HG03066 (cell line): ENCODE results near the gene PPP1R10.

Experiments used
- ATAC-seq: cut with Tn5 transposase; IDR thresholded peaks from one replicate; pipeline ENCODE4 v1.9.1; 2021; ENCODE audit warnings: low read depth; ENCODE audit not compliant: unreplicated experiment

Gene PPP1R10

DNA sequence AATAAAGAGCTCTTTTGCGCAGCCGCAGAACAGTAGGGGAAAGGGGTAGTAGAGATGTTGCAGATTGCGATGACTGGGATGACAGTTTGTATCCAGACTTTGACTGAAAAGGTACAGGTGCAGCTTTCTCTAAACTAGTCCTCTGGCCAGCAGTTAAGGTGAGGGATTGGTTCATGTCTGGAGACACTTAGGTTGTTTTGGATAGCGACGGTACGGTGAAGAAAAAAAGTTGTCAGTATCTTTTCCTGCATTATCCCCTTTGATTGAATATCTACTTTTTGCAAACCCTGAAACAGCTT lies 59.4 kb downstream of the PPP1R10 start:
- no peak for ATAC-seq

GRCh38 chr6:30556906-30557682 lies 59.9 kb downstream of the PPP1R10 start, which contains the start of gene PRR3:
TSS of gene PRR3 (plus strand) at chr6:30557295. CDS start at chr6:30557345, 50 bp downstream.
- peak; percentile 59 for ATAC-seq

GRCh38 chr6:30556066-30556905 lies 60.8 kb downstream of the PPP1R10 start, which contains the start of gene GNL1:
TSS of gene GNL1 (minus strand) at chr6:30556489. CDS start at chr6:30556203, 286 bp downstream.
- peak; percentile 79 for ATAC-seq

GRCh38 chr6:30555816-30556065 lies 61.3 kb downstream of the PPP1R10 start:
- ATAC-seq = no peak

GRCh38 chr6:30554962-30555815 lies 61.9 kb downstream of the PPP1R10 start:
- ATAC-seq = no peak

DNA sequence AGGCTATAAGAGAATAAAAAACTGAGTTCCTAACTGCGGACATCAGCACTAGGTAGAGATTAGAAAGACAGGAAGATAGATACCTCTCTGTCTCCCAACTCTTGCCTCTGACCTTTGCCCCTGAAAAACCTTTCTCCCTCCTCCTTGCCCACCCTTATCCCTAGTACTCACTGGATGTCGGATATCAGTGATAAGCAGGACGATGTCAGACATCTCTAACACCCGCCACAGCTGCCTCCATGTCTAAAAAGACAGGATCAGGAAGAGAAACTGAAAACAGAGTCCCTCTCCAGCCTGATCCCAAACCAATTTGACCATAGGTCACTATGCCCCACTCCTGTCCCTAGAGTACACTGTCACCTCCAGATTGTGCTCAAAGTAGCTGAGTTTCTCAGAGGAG lies 62.6 kb downstream of the PPP1R10 start:
- ATAC-seq = no peak
